TTC549 (cell line): ENCODE measurements around the gene TRAPPC8.

Experiments used
- FAIRE-seq: peaks from 2 replicates; lab custom pipeline; 2012; peaks lifted over from hg19 to GRCh38; lab: Jason Lieb, UNC

Gene TRAPPC8

GRCh38 chr18:31792580-31792911 is 150.4 kb downstream of the TRAPPC8 start:
- FAIRE-seq = no peak

GRCh38 chr18:31791817-31792579 is 150.9 kb downstream of the TRAPPC8 start:
- FAIRE-seq = no peak

- FAIRE-seq = no peak
Measured at GRCh38 chr18:31789409-31789808, 153.5 kb downstream of the TRAPPC8 start.

GRCh38 chr18:31783059-31783458 is 159.9 kb downstream of the TRAPPC8 start:
- FAIRE-seq = no peak
